GM12878 (cell line): ENCODE data around the gene ASH1L. TPM values are rescaled to one million over a fixed set of nuclear protein-coding genes. Genes with fewer than 3 reads are reported as not detected.

ENCODE experiments used
- BACH1 ChIP-seq: fragments of 450-650 bp; IDR thresholded peaks from 2 replicates; pipeline ENCODE4 v1.6.1; 2017; ENCODE audit warnings: mild to moderate bottlenecking, borderline replicate concordance
- CEBPB ChIP-seq, 2 experiments: fragments of 150-350 bp in 1 of 2; IDR thresholded peaks; 2 replicates each; pipeline ENCODE4 v1.6.1; 2012 to 2014; ENCODE audit warnings: low read depth in 2 of 2, low read length in 2 of 2, borderline replicate concordance in 1 of 2, inconsistent platforms in 1 of 2
- CUX1 ChIP-seq: IDR thresholded peaks from 2 replicates; pipeline ENCODE4 v1.6.1; 2012; ENCODE audit warnings: improper control_type of control experiment, low read depth, low read length; ENCODE audit not compliant: insufficient replicate concordance
- DPF2 ChIP-seq: fragments of 450-650 bp; IDR thresholded peaks from 2 replicates; pipeline ENCODE4 v1.6.1; 2017; ENCODE audit warnings: mild to moderate bottlenecking
- ELK1 ChIP-seq: IDR thresholded peaks from 2 replicates; pipeline ENCODE4 v1.6.1; 2012; ENCODE audit warnings: low read depth, low read length, improper control_type of control experiment
- FOS ChIP-seq: IDR thresholded peaks from 3 replicates; pipeline ENCODE4 v1.6.1; 2011; ENCODE audit warnings: borderline replicate concordance; ENCODE audit not compliant: insufficient read length; ENCODE audit errors: extremely low read depth
- HCFC1 ChIP-seq: fragments of 150-350 bp; IDR thresholded peaks from 2 replicates; pipeline ENCODE4 v1.6.1; 2014; ENCODE audit warnings: low read length
- IRF4 ChIP-seq: IDR thresholded peaks from 2 replicates; pipeline ENCODE4 v1.6.1; 2011; ENCODE audit warnings: low read depth, low read length
- MXI1 ChIP-seq: fragments of 150-350 bp; IDR thresholded peaks from 2 replicates; pipeline ENCODE4 v1.6.1; 2011; ENCODE audit warnings: low read depth, mild to moderate bottlenecking, inconsistent platforms, low read length, improper control_type of control experiment
- MYC ChIP-seq: IDR thresholded peaks from 2 replicates; pipeline ENCODE4 v1.6.1; 2011; ENCODE audit warnings: mild to moderate bottlenecking, low read length, moderate library complexity, inconsistent platforms; ENCODE audit not compliant: insufficient read depth, insufficient replicate concordance, insufficient read length, severe bottlenecking
- NR2C2 ChIP-seq: IDR thresholded peaks from 2 replicates; pipeline ENCODE4 v1.6.1; 2011; ENCODE audit warnings: borderline replicate concordance, low read depth; ENCODE audit not compliant: control insufficient read depth, insufficient read length
- NR2F1 ChIP-seq: fragments of 450-650 bp; conservative IDR thresholded peaks from 2 replicates; pipeline ENCODE4 v1.6.1; 2017; ENCODE audit warnings: mild to moderate bottlenecking
- PAX5 ChIP-seq: IDR thresholded peaks from 2 replicates; pipeline ENCODE4 v1.6.1; 2011; ENCODE audit warnings: low read depth, low read length, borderline replicate concordance
- PBX3 ChIP-seq: IDR thresholded peaks from 2 replicates; pipeline ENCODE4 v1.6.1; 2011; ENCODE audit warnings: mild to moderate bottlenecking, low read depth, low read length, moderate library complexity; ENCODE audit not compliant: insufficient replicate concordance
- PML ChIP-seq: IDR thresholded peaks from 2 replicates; pipeline ENCODE4 v1.6.1; 2012; ENCODE audit warnings: low read length, inconsistent platforms
- RAD51 ChIP-seq: fragments of 450-650 bp; IDR thresholded peaks from 2 replicates; pipeline ENCODE4 v1.6.1; 2016; ENCODE audit warnings: moderate library complexity, mild to moderate bottlenecking, inconsistent platforms
- RELB ChIP-seq: fragments of 450-650 bp; IDR thresholded peaks from 2 replicates; pipeline ENCODE4 v1.6.1; 2017; ENCODE audit warnings: low read depth, mild to moderate bottlenecking, moderate library complexity
- SIX5 ChIP-seq: IDR thresholded peaks from 2 replicates; pipeline ENCODE4 v1.6.1; 2011; ENCODE audit warnings: mild to moderate bottlenecking, low read depth, low read length, moderate library complexity; ENCODE audit not compliant: severe bottlenecking
- SP1 ChIP-seq: IDR thresholded peaks from one replicate; pipeline ENCODE4 v1.6.1; 2011; ENCODE audit warnings: low read depth, low read length
- SREBF2 ChIP-seq: IDR thresholded peaks from 2 replicates; pipeline ENCODE4 v1.6.1; 2012; ENCODE audit warnings: mild to moderate bottlenecking, low read length
- TARDBP ChIP-seq: IDR thresholded peaks from 2 replicates; pipeline ENCODE4 v1.6.1; 2016; ENCODE audit warnings: borderline replicate concordance
- TBL1XR1 ChIP-seq: IDR thresholded peaks from 2 replicates; pipeline ENCODE4 v1.6.1; 2012; ENCODE audit warnings: low read depth, low read length, improper control_type of control experiment
- polyA plus RNA-seq, 11 experiments: library from polyadenylated mRNA; depleted of rRNA in 4 of 11; unstranded in 6 of 11; stranded (reverse) in 5 of 11; fragments of >200 nt; fragmentation: Nextera tagmentation in 4 of 11; fragmentation: Illumina TruSeq in 1 of 11; extraction: Ambion mirVana in 4 of 11; extraction: Trizol in 1 of 11; gene quantifications; 1 replicate in 1 of 11; 2 replicates in 10 of 11; pipeline versions ENCODE4 v1.2.1 to v1.2.3, GENCODE V29; 2011 to 2016; ENCODE audit warnings: inconsistent platforms in 2 of 11, missing spikeins in 2 of 11, low read depth in 1 of 11
- total RNA-seq, 4 experiments: library from RNA; depleted of rRNA in 3 of 4; stranded (reverse); fragments of >200 nt in 3 of 4; fragmentation: Illumina TruSeq in 1 of 4; extraction: Trizol in 1 of 4; gene quantifications; 2 replicates each; pipeline versions ENCODE4 v1.2.1 to v1.2.3, GENCODE V29; 2013 to 2021

Gene ASH1L
- total and polyA plus RNA-seq, 10 of the 15 experiments (the other 5 are each of a cell fraction or from before 2014, with no cell fraction given) = 1.7 to 23.9 (median 16.6) TPM

- no peak for TF ChIP-seq CUX1
- TF ChIP-seq NR2F1 = peak; percentile 30; the same call in 1 of the 2 replicates
- TF ChIP-seq MXI1 = no peak
- TF ChIP-seq SP1 = no peak
- TF ChIP-seq IRF4 = no peak
- no peak for TF ChIP-seq PAX5
- TF ChIP-seq MYC = no peak
- TF ChIP-seq PBX3 = no peak
- no peak for TF ChIP-seq PML
- no peak for TF ChIP-seq HCFC1
- TF ChIP-seq TBL1XR1 = no peak
- no peak for TF ChIP-seq CEBPB (IDR thresholded peaks at IDR 0.05; ENCODE audit: borderline replicate concordance in 1 of 2, low read depth in 2 of 2, low read length in 2 of 2)
- no peak for TF ChIP-seq SIX5
- no peak for TF ChIP-seq BACH1
- TF ChIP-seq FOS = no peak
- TF ChIP-seq NR2C2 = no peak
- TF ChIP-seq DPF2 = 0 out of 2 replicates have a peak, but pooled peaks have one; percentile 42
- no peak for TF ChIP-seq ELK1
- no peak for TF ChIP-seq SREBF2
- TF ChIP-seq RELB = no peak
- no peak for TF ChIP-seq RAD51
- no peak for TF ChIP-seq TARDBP
Observed at GRCh38 chr1:155529109-155529508, 33.5 kb downstream of the ASH1L start (continued).
